Subcutaneous abdominal adipose tissue (tissue), 5 donors: ENCODE results near the gene TKTL1.

ENCODE experiments used
- H3K27ac ChIP-seq: one replicate; pipeline ENCODE4 v1.7.0; 2013; ENCODE audit warnings: low read depth, mild to moderate bottlenecking, inconsistent platforms, low read length, moderate library complexity
- H3K27me3 ChIP-seq, 5 donors: one replicate each; pipeline ENCODE4 v1.7.0; 2013; ENCODE audit warnings: low read length in 5 of 5, inconsistent platforms in 1 of 5; ENCODE audit not compliant: control insufficient read depth in 5 of 5, insufficient read depth in 4 of 5
- H3K36me3 ChIP-seq, 5 donors: one replicate each; pipeline ENCODE4 v1.7.0; 2013; ENCODE audit warnings: low read length in 5 of 5; ENCODE audit not compliant: control insufficient read depth in 5 of 5, insufficient read depth in 5 of 5
- H3K4me1 ChIP-seq, 5 donors: one replicate each; pipeline ENCODE4 v1.7.0; 2013; ENCODE audit warnings: low read length in 5 of 5, mild to moderate bottlenecking in 3 of 5, moderate library complexity in 1 of 5; ENCODE audit not compliant: control insufficient read depth in 5 of 5, insufficient read depth in 5 of 5
- H3K4me3 ChIP-seq, 5 donors: one replicate each; pipeline ENCODE4 v1.7.0; 2013; ENCODE audit warnings: low read length in 5 of 5, low read depth in 1 of 5
- H3K9ac ChIP-seq, 5 donors: one replicate each; pipeline ENCODE4 v1.7.0; 2013; ENCODE audit warnings: low read length in 5 of 5, mild to moderate bottlenecking in 4 of 5, moderate library complexity in 3 of 5
- H3K9me3 ChIP-seq, 5 donors: one replicate each; pipeline ENCODE4 v1.7.0; 2013; ENCODE audit warnings: low read length in 5 of 5; ENCODE audit not compliant: control insufficient read depth in 5 of 5
- donor health status: healthy.
- donor health status: healthy.
- donor health status: healthy.
- donor health status: healthy.
- donor health status: healthy.

The TKTL1 gene

DNA sequence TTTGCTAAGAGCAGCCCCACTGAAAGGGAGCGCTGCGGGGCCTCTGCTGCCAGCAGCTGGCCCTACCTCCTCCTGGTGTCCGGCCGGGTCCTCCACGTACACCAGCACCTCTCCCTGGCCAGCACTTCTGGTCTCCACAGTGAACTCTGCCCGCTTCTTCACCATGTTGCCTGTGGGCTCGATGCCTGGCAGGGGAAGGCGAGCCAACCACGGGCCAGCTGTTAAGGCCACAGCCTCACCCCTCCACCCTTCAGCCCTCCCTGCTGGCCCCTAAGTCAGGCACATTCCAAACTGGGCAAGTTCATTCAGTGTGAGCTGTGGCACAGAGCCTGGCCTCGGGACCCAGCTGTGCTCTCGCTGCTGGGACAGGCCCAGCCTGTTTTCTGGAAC lies 71.1 kb downstream of the TKTL1 start:
- Histone ChIP-seq H3K27me3 (peaks cover 0 to 9% (median 7%) of the 10 kb centered on the region in 5 donors), H3K4me3 (no peak overlapping the region), H3K27ac (peak overlapping the region; percentile 93), H3K9ac (peak overlapping the region in 1 of 5 donors; percentile 32), H3K36me3 (peaks cover 0 to 63% (median 58%) of the 10 kb centered on the region in 5 donors), H3K9me3 (peaks cover 0 to 5% (median 0%) of the 10 kb centered on the region in 5 donors), H3K4me1 (peaks cover 0 to 42% (median 30%) of the 10 kb centered on the region in 5 donors)

- H3K9ac ChIP-seq = peak overlapping the region in 4 of 5 donors; percentile 13 to 71 (median 54)
- H3K27me3 ChIP-seq = peaks cover 0 to 9% (median 4%) of the 10 kb centered on the region in 5 donors
- peaks cover 0 to 51% (median 38%) of the 10 kb centered on the region in 5 donors for H3K4me1 ChIP-seq
- peaks cover 0 to 53% (median 48%) of the 10 kb centered on the region in 5 donors for H3K36me3 ChIP-seq
- peaks cover 0 to 5% (median 0%) of the 10 kb centered on the region in 5 donors for H3K9me3 ChIP-seq
- peak overlapping the region in 2 of 5 donors; percentile 18 to 89 for H3K4me3 ChIP-seq
- peak overlapping the region; percentile 93 for H3K27ac ChIP-seq
Measured at GRCh38 chrX:154367474-154368308, 72.1 kb downstream of the TKTL1 start.

- Histone ChIP-seq H3K4me3 (peak overlapping the region in 4 of 5 donors; percentile 53 to 89 (median 71)), H3K27ac (peak overlapping the region; percentile 93), H3K9me3 (peaks cover 0 to 3% (median 0%) of the 10 kb centered on the region in 5 donors), H3K36me3 (peaks cover 0 to 43% (median 41%) of the 10 kb centered on the region in 5 donors), H3K27me3 (peaks cover 0 to 9% (median 4%) of the 10 kb centered on the region in 5 donors), H3K9ac (peak overlapping the region in 4 of 5 donors; percentile 58 to 79 (median 67)), H3K4me1 (peaks cover 0 to 60% (median 47%) of the 10 kb centered on the region in 5 donors)
Measured at GRCh38 chrX:154368630-154369448, 73.2 kb downstream of the TKTL1 start.

GRCh38 chrX:154369449-154370299 lies 74.1 kb downstream of the TKTL1 start:
- H3K9ac ChIP-seq = peak overlapping the region; percentile 48 to 79 (median 77)
- peak overlapping the region; percentile 93 for H3K27ac ChIP-seq
- H3K4me3 ChIP-seq = peak overlapping the region; percentile 73 to 90 (median 83)
- peaks cover 0 to 66% (median 52%) of the 10 kb centered on the region in 5 donors for H3K4me1 ChIP-seq
- peaks cover 0 to 35% (median 33%) of the 10 kb centered on the region in 5 donors for H3K36me3 ChIP-seq
- no peaks in the 10 kb centered on the region for H3K9me3 ChIP-seq
- peaks cover 0 to 12% (median 5%) of the 10 kb centered on the region in 5 donors for H3K27me3 ChIP-seq

GRCh38 chrX:154370300-154371016 lies 74.9 kb downstream of the TKTL1 start:
- Histone ChIP-seq H3K27ac (peak overlapping the region; percentile 93), H3K9ac (peak overlapping the region; percentile 48 to 78 (median 72)), H3K4me1 (peaks cover 0 to 68% (median 55%) of the 10 kb centered on the region in 5 donors), H3K36me3 (peaks cover 0 to 27% (median 25%) of the 10 kb centered on the region in 5 donors), H3K4me3 (peak overlapping the region; percentile 73 to 90 (median 83)), H3K9me3 (no peaks in the 10 kb centered on the region), H3K27me3 (peaks cover 0 to 12% (median 5%) of the 10 kb centered on the region in 5 donors)

DNA sequence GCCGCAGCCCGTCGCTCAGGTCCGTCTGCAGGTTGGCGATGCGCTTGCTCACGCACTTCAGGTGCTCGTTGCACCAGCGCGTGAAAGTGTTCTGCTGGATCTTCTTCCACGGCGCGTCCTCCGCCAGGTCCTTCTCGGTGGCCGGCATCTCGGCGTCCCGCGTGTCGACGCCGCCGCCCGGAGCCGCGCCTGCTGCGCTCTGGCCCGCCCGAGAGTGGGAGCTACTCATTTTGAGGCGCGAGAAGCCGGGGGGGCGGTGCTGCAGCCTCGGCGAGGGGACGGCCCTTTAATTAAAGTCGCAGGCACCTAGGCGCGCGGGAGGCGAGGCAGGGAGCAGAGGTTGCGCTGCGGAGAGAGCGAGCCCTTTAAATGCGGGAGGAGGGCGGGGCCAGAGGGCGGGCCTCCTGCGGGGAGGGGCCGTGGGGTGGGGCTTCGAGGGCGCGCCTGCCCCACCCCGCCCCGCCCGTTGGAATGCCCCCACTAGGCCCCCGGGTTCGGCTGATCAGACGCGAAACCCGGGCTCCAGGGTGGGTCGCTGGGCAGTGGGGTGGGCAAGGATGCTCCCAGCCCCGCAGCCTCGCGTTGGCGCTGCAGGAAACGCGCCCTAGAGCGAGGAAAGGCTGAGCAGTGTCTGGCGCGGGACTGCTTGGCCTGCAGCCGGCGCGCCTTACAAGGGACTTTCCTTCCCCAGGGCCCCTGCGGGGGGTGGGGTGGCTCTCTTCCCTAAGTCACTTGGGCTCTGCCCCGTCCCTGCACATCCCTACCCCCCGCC lies 75.6 kb downstream of the TKTL1 start:
- Histone ChIP-seq H3K9ac (peak overlapping the region in 3 of 5 donors; percentile 53 to 78 (median 68)), H3K9me3 (no peaks in the 10 kb centered on the region), H3K4me1 (peaks cover 0 to 68% (median 55%) of the 10 kb centered on the region in 5 donors), H3K27me3 (peaks cover 0 to 12% (median 5%) of the 10 kb centered on the region in 5 donors), H3K27ac (peak overlapping the region; percentile 93), H3K4me3 (peak overlapping the region; percentile 64 to 89 (median 83)), H3K36me3 (peaks cover 0 to 21% (median 18%) of the 10 kb centered on the region in 5 donors)

GRCh38 chrX:154371789-154372300 lies 76.2 kb downstream of the TKTL1 start:
- H3K9me3 ChIP-seq = no peaks in the 10 kb centered on the region
- peak overlapping the region in 4 of 5 donors; percentile 45 to 89 (median 68) for H3K4me3 ChIP-seq
- peaks cover 0 to 12% (median 7%) of the 10 kb centered on the region in 5 donors for H3K27me3 ChIP-seq
- H3K27ac ChIP-seq = no peak overlapping the region
- peaks cover 0 to 14% (median 11%) of the 10 kb centered on the region in 5 donors for H3K36me3 ChIP-seq
- H3K9ac ChIP-seq = peak overlapping the region in 2 of 5 donors; percentile 20 to 47
- peaks cover 0 to 62% (median 49%) of the 10 kb centered on the region in 5 donors for H3K4me1 ChIP-seq

DNA sequence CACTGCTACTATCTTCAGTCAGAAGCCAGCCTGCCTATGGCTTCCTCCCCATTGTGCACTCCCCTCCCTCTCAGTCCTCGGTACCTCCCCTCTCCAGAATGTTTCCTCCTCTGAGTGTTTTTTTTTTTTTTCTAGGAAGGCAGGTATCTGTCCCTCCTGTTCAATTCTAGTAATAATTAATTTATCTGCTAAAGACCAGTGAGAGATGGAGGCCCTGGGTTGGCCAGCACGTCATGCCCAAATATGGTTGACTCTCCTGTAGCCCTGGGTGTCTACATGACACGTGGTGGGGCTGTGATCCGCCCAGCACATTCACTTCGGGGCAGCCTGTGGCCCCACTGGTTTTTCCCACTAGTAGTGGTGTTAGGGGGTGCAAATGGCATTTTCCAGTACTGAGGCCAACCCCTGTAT lies 77.0 kb downstream of the TKTL1 start:
- peaks cover 0 to 54% (median 43%) of the 10 kb centered on the region in 5 donors for H3K4me1 ChIP-seq
- peak overlapping the region in 1 of 5 donors; percentile 89 for H3K4me3 ChIP-seq
- peaks cover 0 to 12% (median 7%) of the 10 kb centered on the region in 5 donors for H3K27me3 ChIP-seq
- H3K27ac ChIP-seq = no peak overlapping the region
- H3K9ac ChIP-seq = no peak overlapping the region
- H3K9me3 ChIP-seq = no peaks in the 10 kb centered on the region
- peaks cover 0 to 7% (median 4%) of the 10 kb centered on the region in 5 donors for H3K36me3 ChIP-seq
